Right hindlimb (tissue), 1 donor: ENCODE measurements around the gene SNRNP70.
"Not testable (repeated sequence)": the region's sequence is repeated elsewhere in the genome, so short reads cannot be mapped to it uniquely, and the experiment has no call there.

Experiments
- DNase-seq: peaks from one replicate; pipeline ENCODE4 v3.0.0-alpha.2; 2018

Gene SNRNP70

DNA sequence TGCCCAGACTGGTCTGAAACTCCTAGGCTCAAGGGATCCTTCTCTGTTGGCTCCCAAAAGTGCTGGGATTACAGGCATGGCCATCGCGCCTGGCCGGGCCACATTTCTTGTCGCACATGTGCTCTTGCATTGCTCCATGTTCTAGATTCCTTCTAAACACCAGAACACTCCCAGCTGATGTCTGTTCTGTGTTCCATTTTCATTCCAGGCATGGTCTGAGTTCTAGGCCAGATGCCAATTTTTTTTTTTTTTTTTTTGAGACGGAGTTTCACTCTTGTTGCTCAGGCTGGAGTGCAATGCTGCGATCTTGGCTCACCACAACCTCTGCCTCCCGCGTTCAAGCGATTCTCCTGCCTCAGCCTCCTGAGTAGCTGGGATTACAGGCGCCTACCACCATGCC is 36.6 kb downstream of the SNRNP70 start:
- DNase-seq = not testable (repeated sequence)

DNA sequence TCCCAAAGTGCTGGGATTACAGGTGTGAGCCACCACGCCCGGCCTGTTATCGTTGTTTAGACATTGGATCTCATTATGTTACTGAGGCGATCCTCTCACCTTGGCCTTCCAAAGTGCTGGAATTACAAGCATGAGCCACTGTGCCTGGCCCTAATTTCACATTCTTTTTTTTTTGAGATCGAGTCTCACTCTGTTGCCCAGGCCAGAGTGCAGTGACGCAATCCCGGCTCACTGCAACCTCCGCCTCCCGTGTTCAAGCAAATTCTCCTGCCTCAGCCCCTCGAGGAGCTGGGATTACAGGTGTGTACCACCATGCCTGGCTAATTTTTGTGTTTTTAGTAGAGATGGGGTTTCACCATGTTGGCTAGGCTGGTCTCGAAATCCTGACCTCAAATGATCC is 38.0 kb downstream of the SNRNP70 start:
- DNase-seq = not testable (repeated sequence)

DNA sequence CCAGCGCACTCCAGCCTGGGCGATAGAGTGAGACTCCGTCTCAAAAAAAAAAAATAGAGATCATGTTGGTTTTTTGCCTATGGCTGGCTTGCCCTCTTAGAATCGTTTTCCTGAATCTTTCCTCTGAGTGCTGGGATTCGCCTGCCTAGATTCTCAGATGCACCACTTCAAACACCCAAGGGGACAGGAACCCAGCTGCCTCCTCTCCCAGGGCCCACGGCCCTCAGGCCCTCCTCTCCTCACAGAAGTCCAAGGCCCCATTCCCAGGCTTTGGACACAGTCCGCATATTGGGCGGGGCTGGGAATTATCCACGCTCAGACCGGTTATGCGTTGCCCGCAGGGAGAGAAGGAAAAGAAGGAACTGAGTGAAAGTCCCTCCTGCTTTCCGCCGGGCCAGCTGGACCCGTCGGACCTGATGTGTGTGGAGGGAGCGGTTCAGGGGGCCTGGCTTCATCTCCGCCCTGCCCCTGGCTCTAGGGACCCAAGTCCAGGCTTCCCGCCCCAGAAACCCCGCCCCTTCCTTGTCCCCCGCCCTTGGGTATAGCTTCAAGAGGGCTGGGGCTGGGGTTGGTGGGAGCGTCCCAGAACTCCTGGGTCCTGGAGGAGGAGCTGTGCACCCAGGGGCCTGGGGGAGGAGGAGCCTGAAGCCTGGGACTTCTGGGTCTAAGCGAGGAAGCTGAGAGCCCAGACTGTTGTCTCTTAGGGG is 39.9 kb downstream of the SNRNP70 start:
- DNase-seq = no peak

DNA sequence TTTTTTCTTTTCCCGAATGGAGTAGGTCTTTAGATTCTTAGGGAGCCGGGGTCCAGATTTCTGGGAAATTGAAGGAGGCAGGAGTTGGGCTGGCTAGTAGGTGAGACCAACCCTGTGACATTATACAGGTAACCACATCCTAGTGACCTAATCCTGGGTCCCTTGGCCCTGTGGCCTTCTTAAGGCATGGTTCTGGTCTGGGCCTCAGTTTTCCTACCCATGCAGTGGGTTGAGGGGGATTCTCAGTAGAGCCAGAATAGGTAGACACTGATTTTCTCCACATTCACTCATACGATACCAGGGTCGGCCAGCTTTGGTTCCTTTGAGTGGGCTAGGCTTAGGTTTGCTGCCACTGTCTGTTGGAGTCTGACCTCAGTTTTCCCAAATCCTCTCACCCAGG is 41.3 kb downstream of the SNRNP70 start:
- no peak for DNase-seq

DNA sequence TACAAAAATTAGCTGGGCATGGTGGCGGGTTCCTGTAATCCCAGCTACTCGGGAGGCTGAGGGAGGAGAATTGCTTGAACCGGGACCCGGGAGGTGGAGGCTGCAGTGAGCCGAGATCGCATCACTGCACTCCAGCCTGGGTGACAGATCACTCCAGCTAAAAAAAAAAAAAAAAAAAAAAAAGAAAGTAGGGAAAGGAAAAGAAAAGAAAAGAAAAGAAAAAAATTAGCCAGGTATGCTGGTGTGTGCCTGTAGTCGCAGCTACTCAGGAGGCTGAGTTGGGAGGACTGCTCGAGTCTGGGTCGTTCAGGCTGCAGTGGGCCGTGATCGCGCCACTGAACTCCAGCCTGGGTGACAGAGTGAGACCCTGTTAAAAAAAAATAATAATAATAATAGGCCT is 42.0 kb downstream of the SNRNP70 start:
- DNase-seq = not testable (repeated sequence)

DNA sequence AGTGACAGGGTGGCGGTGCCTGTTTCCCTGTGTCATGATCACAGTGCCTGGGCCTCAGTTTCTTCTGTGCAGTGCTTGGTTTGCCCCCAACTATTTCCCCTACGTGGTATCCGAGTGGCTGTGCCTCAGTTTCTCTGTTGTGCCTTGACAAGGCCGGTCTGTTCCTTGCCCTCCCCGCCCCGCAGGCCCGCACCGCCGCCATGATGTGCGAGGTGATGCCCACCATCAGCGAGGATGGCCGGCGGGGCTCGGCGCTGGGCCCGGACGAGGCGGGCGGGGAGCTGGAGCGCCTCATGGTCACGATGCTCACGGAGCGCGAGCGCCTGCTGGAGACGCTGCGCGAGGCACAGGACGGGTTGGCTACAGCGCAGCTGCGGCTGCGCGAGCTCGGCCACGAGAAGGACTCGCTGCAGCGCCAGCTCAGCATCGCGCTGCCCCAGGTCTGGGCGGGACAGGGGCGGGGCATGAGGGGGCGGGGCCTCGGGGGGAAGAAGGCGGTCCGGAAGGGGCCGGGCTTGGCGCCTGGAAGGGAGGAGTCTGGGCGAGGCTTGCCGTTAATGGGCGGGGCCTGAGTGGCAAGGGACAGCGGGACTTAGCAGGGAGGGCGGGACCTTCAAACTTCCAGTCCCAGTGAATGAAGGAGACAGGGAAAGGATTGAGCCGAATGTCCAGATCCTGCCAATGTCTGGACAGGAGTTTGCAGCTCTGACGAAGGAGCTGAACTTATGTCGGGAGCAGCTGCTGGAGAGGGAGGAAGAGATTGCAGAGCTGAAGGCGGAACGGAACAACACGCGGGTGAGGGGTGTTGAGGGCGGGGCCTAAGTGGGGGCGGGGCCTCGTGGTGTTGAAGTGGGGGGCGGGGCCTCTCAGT is 42.7 kb downstream of the SNRNP70 start:
- DNase-seq = peak; percentile 98

DNA sequence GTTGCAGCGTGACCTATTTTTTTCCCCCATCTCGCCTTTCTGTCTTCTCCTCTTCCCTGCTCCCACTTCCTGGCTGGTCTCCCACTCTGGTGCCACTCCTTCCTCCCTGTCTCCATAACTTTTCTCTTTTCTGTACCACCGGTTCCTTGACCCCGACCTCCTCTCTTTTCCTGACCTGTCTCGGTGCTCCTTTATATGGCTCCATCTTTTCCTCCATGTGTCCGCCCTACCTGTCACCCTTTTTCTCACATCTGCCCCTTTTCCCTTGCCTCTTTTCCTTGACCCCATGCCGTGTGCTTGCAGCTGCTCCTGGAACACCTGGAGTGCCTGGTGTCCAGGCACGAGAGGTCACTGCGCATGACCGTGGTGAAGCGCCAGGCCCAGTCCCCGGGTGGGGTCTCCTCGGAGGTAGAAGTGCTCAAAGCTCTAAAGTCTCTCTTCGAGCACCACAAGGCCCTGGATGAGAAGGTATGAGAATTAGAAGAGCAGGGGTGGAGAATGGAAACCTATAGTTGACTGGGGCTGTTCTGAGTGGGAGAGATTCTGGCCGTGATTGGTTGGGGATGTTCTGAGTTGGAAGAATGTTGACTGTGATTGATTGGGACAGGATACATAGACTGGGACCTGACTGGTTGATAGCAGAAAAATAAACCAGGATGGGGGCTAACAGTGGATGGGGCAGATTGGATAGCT is 43.4 kb downstream of the SNRNP70 start:
- DNase-seq = no peak

DNA sequence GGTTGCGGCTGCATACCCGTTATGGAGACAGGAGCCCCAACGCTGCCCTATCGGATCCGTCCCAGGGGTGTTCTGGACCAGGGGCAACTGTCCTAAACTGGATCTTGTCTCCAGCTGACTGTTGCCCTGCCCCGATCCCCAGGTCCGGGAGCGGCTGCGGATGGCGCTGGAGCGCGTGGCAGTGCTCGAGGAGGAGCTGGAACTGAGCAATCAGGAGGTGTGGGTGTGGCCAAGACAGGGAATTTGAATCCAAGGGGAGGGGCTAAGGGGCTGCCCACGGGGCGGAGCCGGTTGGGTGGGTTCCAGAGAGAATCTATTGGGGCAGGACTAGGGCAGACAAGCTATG is 44.0 kb downstream of the SNRNP70 start:
- no peak for DNase-seq

DNA sequence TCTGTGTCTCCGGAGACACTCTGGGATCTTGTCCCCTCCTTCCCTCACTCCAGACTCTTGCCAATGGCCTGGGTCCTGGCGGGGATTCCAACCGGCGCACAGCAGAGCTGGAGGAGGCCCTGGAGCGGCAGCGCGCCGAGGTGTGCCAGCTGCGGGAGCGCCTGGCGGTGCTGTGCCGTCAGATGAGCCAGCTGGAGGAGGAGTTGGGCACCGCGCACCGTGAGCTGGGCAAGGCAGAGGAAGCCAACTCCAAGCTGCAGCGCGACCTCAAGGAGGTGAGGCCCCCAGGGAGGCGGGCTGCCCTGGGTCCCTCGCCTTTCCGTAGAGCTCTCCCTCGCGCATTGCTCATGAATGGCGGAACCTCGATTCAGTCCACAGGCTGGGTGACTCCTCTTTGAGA is 45.1 kb downstream of the SNRNP70 start:
- DNase-seq = no peak

DNA sequence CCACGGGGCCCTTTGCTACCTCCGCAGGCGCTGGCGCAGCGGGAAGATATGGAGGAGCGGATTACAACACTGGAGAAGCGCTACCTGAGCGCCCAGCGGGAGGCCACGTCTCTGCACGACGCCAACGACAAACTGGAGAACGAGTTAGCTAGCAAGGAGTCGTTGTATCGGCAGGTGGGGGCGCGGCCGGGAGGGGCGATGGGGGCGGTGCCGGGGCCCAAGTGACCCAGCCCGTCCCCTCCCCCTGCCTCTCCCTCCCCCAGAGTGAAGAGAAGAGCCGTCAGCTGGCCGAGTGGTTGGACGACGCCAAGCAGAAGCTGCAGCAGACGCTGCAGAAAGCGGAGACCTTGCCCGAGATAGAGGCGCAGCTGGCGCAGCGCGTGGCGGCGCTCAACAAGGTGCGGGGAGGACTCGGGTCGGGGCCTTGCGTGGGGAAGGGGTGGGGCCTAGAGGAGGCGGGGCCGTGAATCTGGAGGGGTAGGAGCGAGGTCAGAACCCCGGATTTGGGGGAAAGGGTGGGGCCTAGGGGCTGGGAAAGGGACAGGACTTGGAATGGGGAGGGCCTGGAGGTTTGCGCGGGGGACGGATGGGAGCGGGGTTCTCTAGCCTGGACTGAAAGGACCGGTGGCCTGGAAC is 47.8 kb downstream of the SNRNP70 start:
- no peak for DNase-seq

DNA sequence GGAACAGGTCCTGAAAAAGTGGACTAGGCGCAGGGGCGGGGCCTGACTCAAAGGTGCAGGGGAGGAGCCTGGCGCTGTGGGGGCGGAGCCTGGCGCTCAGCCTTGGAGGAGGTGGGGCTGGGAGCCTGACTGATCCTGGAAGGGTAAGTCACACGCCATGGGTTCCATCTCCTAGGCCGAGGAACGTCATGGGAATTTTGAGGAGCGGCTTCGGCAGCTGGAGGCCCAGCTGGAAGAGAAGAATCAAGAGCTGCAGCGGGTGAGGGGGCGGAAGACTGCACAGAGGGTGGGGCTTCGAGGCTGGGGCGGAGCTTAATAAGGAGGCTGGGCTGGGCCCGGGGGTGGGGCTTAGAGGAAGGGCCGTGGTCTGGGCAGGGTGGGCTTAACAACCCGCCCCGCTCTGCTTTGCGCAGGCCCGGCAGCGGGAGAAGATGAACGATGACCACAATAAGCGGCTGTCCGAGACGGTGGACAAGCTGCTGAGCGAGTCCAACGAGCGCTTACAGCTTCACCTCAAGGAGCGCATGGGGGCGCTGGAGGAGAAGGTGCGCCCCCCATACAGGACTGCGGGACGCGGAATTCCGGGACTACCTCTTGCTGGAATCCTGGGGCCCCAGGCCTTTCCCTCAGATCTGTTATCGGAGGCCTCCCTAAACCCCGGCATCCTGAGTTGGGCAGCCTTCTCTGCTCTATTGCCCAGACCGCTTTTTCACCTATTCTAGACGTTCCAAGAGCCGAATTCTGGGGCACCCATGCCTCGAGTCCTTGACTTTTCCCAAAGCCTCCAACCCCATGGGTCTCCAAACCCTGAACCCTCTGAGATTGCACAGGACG is 48.6 kb downstream of the SNRNP70 start:
- peak; percentile 86 for DNase-seq

DNA sequence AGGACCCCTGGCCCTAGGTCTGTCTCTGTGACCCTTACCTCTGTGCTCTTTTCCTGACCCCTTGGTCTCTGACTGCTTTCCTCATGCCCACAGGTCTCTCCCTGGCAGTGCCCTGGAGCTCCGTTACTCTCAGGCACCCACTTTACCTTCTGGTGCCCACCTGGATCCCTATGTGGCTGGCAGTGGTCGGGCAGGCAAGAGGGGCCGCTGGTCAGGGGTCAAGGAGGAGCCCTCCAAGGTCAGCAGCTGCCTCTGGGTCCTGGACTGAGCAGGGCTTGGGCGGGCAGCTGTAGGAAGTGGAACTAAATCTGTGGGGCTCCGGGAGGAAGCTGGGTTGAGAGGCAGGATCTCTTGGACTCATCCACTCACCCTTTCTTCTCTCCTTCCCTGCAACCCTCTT is 50.4 kb downstream of the SNRNP70 start:
- DNase-seq = no peak

DNA sequence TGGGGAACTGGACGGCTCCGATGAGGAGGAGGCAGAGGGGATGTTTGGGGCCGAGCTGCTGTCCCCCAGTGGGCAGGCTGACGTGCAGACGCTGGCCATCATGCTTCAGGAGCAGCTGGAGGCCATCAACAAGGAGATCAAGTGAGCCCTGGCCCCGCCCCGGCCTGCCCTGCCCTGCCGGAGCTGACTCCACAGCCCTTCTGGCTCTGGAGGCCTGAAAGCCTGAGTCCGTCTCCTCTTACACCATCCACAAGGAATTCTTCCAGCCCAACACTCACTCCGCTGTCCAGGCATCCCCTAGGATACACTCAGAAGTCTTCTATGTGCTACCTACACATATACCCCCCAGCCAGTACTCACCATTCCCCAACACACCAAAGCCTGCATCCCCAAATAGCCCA is 51.5 kb downstream of the SNRNP70 start:
- peak; percentile 51 for DNase-seq

DNA sequence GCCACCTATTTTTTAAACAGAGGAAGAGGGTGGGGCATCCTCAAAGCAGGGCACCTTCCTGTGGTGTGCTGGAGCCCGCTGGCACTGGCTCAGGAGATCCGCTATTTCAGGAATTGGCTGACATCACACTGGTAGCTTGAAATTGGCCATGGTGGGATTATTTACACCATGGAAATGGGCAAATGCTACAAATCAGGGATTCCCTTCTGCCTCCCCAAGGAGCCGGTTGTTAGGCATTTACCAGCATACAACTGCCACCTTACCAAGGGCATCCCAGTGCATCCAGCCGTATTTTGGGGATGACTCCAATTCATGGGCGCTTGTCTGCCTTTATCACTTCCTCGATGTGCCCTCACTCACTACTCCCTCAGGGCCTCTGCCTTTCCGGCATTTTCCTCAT is 55.7 kb downstream of the SNRNP70 start:
- no peak for DNase-seq

DNA sequence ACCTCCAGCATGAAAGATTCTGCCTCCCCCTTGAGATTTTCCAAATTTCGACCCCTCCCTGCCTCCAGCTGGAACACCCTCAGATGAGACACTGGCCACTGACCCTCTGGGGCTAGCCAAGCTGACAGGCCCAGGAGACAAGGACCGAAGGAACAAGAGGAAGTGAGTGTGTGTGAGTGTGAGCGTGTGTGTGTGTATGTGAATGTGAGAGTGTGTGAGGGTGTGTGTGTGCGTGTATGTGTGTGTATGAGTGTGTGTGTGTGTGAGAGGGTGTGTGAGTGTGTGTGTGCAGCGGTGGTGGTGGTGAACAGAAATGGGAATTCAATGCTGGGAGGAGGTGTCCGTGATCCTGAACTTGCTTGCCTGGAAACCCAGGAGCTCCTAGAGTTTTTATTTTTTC is 56.1 kb downstream of the SNRNP70 start:
- DNase-seq = no peak

DNA sequence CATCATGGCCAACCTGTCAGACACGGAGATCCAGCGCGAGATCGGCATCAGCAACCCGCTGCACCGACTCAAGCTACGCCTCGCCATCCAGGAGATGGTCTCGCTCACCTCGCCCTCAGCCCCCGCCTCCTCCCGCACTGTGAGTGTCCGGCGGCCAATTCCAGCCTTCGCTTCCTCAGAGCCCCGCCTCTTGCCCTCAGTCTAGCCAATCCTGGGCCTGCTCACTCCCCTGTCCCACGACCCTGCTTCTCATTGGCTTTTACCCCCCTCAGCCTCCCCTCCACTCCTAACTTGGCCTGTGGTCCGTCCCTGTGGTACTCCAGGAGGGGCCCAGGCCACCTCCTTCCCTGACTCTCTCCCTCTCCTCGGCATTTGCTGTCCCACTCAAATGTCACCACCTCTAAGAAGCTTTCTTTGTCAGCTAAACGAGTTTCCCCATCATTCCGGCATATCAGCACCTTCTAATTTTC is 57.6 kb downstream of the SNRNP70 start:
- peak; percentile 95 for DNase-seq

DNA sequence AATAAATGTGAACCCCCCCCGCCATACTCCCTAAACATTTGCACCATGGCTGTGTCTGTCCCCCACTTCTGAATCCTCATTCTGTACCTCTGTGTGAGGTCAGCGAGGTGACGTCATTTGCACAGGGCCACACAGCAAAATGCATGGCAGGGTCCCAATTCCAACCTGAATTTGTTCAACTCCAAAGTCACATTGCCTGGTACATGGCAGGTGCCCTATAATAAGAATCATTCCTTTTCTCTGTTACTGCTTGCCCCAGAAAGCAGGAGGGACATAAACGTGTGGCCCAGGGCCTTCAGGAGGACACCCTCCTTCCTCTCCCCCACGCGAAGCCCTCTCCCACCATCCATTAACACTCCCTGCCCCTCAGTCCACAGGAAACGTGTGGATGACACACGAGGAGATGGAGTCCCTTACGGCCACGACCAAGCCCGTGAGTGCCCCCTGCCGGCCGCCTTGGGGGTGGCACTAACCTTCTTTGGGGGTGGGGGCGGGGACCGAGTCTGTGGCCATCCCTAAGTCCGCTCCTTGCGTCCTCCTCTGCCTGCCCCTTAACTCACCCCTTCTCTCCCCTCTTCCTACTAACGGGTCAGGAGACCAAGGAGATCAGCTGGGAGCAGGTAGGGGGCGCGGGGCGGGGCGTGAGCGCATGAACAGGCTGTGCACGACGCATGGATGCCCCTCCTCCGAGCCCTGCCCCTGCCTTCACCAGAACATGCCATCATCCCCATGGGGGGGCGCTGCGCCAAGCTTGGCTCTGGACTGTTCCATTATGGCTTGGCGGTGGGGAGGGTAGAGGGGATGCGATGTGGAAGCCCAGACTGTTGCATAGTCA is 60.5 kb downstream of the SNRNP70 start:
- peak; percentile 88 for DNase-seq

DNA sequence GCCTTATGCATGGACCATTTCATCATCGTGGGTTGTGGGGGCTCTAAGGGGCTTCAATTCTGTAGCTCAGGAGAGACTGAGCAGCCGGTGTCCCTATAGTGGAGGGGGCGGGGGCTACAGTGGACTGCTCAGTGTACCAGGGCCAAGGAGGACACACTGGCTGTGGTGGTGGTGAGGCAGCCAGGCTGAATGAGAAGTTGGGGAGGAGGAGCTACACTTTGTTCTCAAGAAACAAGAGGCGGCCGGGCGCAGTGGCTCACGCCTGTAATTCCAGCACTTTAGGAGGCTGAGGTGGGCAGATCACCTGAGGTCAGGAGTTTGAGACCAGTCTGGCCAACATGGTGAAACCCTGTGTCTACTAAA is 61.1 kb downstream of the SNRNP70 start:
- DNase-seq = not testable (repeated sequence)

DNA sequence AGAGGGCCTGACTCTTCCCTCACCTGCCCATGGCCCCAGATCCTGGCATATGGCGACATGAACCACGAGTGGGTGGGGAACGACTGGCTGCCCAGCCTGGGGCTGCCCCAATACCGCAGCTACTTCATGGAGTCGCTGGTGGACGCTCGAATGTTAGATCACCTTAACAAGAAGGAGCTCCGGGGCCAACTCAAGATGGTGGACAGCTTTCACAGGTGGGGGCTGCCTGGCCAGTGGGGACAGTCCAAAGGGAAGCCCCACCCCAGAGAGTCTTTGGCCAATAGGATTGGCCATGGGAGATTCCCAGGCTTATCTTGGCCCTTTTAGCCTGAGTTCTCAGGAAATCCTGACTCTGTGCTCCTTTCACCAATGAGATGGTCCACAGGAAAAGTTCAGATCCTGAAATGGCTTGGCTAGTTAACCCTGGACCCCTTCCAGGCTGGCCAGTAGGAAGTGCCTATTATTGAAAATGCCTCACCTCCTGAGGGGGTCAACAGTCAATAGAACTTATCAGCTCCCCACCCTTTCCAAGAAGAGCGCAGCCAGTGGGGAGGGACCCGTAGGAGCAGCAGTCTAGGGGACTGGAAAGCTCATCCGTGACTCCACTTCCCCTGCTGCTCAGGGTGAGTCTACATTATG is 62.9 kb downstream of the SNRNP70 start:
- no peak for DNase-seq

DNA sequence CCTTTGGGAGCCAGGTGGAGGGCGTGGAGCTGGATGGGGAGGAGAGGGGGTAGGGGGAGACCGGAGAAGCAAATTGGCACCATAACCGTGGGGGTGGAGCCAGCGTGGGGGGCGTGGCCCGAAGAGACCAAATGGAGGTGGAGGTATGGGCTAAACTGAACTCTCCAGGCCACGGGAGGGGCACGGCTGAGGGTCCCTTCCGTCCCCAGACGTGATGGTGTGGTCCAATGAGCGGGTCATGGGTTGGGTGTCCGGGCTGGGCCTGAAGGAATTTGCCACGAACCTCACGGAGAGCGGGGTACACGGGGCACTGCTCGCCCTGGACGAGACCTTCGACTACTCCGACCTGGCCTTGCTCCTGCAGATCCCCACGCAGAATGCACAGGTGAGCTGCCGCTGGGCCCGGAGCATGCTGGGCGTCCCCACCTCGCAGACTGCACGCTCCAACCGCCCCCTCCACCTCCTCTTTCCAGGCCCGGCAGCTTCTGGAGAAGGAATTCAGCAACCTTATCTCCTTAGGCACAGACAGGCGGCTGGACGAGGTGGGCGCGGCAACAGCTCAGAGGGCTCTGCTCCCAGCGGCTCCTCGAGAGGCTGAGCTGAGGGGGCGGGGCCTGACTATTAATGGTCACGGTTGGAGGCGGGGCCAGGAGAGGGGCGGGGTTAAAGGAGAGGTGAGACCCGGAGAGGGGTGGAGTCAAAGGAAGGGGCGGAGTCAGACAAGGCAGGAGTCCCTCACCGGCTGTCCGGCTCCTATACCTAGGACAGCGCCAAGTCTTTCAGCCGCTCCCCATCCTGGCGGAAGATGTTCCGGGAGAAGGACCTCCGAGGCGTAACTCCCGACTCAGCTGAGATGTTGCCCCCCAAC is 63.8 kb downstream of the SNRNP70 start:
- DNase-seq = peak; percentile 97
